Hematopoietic multipotent progenitor cell treated with erythropoietin and hydrocortisone succinate and interleukin-3 and kit ligand, for 17 days (in vitro differentiated cells): ENCODE results near the gene C10orf67.
"Not testable (repeated sequence)": the region's sequence is repeated elsewhere in the genome, so short reads cannot be mapped to it uniquely, and the experiment has no call there.

Experiments used
- DNase-seq: peaks from one replicate; pipeline ENCODE4 v3.0.0-alpha.2; 2015; ENCODE audit warnings: low spot score

Gene C10orf67

DNA sequence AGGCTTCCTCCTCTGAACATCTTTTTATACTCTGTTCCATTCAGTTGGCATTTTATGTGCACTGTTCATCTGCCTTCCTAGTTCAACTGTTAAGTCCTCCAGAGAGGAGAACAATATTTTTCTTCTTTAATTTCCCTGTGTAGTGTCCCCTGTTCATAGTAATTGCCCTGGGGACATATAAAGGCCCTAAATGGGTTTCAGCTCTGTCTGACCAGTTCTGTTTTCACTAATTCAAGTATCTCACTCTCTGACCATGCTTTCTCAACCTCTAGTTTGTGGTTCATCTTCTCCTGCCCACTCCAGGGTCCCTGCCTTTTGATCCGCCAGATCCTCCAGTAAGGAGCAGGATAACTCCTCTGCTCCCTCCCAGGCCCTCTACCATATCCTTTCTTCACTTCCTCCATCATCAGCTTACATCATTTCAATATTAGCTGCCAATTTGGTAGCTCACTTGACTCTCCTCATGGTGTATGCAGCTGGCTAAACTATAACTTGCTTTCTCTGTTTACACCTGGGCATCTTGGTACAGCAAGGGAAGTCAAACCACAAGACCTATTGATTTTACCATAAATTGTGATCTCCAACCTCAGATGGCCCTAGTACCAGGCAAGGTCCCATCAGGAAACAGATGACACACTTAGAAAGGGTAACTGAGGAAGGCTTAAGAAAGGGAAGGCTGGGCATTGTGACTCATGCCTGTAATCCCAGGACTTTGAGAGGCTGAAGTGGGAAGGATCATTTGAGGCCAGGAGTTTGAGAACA lies 17.7 kb upstream of the C10orf67 start:
- DNase-seq = no peak

DNA sequence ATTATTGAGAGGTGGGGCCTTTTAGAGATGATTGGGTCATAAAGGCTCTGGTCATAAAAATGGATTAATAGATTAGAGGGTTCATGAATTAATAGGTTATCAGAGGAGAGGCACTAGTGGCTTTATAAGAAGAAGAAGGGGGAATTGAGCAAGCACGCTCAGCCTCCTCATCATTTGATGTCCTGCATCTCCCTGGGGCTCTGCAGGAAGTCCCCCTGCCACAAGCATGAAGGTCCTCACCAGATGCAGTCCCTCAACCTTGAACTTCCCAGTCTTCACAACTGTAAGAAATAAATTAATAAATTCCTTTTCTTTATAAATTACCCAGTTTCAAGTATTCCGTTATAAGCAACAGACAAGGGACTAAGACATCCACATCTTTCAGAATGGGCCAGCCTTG lies 17.1 kb upstream of the C10orf67 start:
- DNase-seq = no peak

DNA sequence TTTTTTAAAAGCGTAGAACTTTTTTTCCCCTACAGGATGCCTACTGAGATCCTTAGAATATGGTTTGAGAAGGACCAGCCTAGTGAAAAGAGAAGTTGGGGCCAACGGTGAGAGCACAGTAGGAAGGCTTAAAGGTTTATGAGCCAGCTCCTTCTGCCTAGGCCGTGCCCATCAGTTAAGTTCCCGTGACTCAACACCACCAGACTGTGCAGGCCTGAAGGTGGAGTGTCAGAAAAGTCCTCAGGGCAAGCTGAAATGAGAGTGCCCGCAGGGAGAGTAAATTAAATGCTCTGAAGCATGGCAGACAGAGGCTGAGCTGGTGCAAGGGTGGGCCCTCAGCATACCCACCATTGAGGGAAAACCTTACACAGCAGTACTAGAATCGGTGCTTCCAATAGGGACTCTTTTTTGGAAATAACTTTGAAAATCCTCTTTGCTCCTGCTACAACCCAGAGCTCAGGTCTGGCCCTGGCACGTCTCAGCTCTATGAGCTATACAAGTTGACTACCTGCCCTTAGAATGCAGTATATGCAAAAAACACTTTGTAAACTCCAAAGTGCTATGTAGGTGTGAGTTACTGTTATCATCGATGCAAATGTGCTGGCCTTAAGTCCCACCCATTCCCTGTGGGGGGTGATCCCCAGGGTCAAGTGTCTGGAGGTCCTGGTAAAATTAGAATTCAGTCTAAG lies 15.2 kb upstream of the C10orf67 start:
- no peak for DNase-seq

DNA sequence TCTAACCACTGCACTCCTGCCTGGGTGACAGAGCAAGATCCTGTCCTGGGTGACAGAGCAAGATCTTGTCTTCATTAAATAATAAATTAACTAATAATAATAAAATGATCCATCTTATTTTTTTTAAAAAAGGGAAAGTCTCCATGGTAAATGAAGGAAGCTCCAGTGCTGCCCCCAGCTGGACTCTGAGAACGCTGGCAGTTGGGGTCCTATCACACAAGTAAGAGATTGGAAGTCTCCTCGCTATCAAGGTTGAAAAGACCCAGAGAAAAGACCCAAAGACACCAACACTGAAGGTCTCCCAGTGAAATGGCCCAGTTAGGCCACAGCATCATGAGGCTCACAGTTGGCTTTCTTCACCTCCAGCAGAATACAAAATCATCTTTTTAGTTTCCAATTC lies 13.8 kb upstream of the C10orf67 start:
- DNase-seq = no peak

DNA sequence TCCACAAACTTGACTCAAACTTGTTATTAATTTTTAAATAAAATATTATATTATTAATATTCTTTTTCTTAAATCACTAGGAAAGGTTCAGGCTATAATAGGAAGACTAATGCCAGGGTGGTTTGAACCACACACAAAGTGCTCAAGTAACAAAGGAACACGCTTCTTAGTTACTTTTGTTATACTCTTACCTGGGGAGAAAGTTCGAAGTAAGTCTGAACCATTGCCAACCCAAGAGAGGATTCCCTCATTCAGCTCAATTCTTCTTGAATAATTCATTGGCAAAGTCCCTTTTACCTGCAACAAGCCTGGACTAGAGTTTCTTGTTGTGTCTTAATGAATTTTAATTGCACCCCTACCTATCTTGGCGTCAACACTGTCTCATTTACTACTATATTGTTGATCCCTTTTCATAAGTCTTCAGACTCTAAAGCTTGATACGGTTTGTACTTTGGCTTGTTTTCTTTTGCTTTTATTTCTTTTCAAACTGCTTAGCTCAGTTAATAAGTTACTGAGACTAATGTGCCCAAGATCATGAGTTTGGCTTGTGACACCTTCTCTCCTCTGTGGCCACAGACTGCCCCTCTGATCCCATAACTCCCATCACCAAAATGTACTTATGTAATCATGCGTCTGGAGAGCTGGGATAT lies 10.2 kb upstream of the C10orf67 start:
- no peak for DNase-seq

DNA sequence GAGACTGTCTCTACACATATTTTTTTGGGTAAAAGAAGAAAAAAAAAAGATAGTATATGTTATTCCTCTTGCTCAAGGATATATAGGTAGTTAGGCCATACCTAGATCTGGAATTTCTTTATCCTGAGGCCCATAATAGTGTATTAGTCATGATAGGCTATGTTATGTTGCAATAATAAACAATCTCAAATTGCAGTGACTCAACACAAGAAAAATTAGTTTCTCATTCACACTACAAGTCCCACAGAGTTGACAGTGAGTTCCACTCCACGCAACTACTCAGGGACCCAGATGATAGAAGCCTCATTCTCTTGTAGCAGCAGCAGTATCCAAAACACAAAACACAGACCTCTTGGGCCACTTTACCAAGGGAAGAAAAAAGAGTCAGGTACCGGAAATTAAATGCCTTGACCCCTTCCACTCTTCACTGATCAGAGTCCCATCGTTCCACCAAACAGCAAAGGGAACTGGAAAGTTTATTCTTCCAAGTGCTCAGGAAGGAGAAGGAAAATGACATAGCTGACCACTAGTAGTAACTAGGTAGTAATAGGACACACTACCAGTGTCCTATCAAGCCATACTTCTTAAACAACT lies 7.4 kb upstream of the C10orf67 start:
- DNase-seq = no peak

DNA sequence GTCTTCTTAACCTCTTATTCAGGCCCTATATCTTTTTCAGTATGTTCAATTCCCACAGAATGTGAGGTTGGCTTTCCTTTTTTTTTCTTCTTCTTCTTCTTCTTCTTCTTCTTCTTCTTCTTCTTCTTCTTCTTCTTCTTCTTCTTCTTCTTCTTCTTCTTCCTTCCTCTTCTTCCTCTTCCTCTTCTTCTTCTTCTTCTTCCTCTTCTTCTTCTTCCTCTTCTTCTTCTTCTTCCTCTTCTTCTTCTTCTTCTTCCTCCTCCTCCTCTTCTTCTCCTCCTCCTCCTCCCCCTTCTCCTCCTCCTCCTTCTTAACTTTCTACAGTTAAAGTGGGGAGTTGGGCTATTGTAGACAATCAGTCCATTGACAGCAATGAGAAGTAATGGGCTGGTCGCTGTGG lies 6.1 kb upstream of the C10orf67 start:
- DNase-seq = not testable (repeated sequence)

DNA sequence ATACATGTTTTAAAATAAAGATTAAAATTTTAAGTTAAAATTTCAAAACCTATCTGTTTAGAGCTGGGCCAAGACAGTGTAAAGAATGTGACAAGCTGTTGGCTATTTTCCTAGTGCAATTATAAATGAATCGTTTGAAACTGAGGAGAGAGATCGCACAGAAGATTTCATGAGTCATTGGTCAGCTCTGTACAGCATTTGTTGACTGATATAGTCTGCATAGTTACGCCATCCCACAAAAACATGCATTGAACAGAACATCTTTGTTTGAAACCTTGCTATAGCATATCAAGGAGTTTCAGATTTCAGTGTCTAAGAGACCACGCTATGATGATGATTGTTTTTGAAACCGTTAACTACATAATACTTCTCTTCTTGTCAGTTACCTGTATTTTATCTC lies 1.3 kb upstream of the C10orf67 start:
- DNase-seq = no peak

DNA sequence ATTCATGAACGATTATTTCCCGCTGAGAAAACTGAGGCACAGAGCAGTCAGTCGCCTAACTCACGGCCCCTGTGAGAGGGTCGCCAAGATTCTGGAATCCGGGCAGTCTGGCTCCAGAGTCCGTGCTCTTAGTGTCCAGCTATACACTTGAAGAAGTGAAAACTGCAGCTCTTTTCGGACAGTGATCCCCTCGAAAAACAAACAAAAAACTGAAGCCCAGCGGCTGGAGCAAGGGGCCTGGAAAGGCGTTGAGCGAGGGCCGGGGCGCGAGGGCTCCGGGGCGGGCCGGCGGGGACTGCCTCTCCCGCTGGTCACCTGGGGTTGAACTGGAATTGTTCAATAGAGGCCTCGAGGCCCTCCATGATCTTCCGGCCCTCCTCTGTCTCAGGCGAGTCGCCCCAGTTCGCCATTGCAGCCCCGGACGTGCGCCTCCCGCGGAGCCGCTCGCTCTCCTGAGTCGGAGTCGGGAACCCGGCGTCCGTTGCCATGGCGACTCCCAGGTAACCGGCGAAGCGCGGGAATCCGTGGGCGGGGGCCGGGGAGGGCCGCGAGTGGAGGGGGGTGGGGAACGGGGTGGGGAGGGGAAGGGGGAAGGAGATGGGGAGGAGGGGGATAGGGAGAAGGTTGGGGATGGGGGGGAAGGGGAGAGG lies 881 bp downstream of the C10orf67 start:
- DNase-seq = no peak

DNA sequence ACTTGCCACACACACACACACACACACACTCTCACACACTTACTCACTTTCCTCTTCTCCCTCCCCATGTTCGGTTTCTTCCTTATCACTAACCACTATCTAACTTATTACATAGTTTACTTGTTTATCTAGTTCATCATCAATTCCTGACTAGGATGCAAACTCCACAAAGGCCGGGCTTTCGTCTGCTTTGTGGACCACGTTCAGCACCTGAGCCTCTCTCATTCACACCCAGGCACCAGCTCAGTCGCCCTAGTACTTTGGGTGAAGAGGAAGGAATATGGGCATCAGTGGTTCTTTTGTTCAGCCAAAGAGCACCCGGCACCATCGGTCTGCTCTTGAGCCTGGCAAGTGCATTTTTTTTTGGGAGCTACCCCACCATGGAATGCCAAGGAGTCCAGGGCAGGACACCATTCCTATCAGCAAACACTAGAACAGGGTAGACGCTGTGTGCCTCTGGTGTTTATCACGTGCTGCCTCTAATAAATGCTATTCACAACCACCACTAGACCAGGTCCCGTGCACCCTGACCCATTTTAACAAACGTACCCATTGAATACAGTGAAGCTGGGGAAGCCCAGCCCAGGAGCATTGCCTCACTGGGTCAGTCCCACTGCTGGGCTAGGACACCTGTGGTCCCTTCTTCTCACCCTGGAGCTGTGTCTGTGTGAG lies 2.2 kb downstream of the C10orf67 start:
- no peak for DNase-seq

DNA sequence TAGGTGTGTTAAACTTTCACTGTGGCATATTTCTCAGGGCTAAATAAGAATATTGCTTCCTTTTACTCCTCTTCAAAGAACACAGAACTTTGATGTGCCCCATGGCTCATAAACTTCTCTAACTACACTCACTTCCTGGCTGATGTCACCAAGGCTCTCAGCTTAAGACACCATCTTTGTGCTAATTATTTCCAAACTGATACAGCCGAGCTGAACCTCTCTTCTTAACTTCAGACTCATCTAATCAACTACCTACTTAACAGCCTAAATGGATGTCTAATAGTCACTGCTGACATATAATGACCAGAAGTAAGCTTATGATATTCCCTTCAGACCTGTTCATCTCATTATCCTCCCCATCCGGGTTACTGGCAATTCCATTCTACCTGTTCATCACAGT lies 3.6 kb downstream of the C10orf67 start:
- no peak for DNase-seq

DNA sequence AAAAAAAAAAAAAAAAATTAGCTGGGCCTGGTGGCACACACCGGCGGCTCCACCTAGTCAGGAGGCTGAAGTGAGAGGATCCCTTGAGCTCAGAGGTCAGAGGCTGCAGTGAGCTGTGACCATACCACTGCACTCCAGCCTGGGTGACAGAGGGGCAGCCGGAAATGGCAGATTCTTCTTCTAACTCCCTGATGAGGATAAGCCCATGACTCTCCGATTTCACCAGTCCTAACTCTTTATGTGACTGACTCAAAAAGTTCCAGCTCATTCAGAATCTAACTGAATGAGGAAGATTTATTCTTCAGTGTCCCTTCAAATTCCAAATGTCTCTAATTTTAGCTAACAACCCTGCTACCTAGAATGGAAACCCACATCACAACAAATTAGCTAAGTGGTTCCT lies 4.2 kb downstream of the C10orf67 start:
- no peak for DNase-seq

DNA sequence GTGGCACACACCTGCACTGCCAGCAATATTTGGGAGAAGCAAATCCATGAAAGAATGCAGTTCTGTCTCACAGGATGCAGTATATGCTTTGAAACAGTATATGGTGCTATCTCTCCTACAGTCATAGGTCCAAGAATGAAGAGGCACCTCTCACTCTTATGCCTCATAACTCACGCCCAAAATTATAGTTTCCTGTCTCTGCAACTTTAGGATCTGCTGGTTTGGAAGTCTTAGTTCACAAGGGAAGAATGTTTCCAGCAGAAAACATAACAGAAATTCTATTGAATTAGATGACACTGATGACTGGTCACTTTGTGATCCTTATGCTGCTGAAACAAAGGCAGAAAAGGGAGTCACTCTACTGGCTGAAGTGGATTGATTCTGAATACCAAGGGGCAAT lies 5.7 kb downstream of the C10orf67 start:
- DNase-seq = no peak

DNA sequence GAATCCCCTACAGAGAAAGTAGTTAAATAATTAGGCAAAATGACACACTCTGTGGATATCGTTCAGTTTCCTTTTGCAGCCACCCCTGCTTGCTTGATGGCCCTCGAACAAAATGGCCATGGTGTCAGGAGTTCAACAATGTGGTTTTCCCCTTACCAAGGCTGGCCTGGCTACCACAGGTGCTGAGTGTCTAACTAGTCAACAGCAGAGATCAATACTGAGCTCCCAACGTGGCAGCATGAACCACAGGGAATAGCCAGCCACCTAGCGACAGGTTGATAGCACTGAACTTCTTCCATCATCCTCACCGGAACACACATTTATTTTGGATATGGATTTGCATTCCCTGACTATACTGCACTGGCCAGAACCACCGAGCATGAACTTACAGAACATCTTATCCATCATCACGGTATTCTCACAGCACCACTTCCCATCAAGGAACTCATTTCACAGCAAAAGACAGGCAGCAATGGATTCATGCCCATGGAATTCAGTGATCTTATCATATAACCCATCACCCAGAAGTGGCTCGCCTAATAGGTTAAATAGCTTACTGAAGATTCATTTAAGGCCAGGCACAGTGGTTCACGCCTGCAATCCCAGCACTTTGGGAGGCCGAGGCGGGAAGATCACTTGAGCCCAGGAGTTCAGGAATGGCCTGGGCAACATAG lies 6.3 kb downstream of the C10orf67 start:
- DNase-seq = no peak

DNA sequence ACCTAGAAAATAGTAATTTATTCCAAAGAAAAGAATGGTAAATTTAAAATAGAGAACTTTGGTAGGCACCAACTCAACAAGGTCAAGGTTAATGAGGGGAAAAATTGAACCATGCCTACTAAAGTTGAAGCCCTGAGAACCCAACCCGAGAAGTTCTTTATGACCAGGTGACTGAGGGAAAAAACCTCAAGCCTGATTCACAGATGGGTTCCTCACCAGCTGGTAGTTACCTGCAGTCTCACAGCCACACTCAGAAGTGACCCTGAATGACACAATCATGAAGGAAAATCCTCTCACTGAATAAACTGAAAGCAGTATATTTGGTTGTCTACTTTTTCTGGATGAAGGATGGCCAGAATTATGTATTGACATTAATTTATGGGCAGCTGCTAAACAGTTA lies 7.0 kb downstream of the C10orf67 start:
- no peak for DNase-seq

DNA sequence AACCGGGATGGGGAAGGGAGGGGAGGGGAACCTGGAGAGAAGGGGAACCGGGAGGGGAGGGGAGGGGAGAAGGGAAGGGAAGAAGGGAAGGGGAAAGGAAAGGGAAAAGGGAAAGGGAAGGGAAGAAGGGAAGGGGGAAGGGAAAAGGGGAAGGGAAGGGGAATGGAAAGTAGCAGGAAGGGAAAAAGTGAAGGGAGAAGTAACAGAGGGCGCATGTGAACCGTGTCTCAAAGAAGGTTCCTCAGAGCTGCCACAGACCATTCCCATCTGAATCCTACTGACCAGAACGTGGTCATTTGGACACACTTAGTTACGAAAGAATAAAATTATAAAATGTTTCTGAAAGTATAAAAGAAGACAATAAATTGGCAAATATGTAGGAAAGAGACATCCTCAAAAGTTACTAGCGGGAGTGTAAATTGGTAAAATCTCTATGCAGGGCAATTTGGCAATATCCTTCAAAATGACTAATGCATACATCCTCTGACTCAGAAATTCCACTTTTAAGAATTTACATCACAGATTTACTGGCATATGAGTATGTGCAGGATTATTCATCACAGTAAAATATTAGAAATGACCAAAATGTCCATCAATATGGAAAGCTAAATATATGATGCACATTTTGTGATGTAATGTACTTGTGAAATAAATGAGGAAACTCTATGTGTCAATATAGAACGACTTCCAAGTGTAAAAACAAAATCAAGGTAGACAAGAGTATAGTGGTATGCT lies 12.9 kb downstream of the C10orf67 start:
- DNase-seq = no peak

DNA sequence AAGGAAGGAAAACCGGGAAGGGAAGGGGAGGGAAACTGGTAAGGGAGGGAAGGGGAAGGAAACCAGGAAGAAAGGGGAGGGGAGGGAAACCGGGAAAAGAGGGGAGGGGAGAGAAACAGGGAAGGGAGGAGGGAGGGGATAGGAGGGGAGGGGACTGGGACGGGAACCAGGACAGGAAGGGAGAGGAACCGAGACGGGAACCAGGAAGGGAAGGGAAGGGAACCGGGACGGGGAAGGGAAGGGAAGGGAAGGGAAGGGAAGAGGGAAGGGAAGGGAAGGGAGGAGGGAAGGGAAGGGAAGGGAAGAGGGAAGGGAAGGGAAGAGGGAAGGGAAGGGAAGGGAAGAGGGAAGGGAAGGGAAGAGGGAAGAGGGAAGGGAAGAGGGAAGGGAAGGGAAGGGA lies 13.6 kb downstream of the C10orf67 start:
- DNase-seq = no peak

DNA sequence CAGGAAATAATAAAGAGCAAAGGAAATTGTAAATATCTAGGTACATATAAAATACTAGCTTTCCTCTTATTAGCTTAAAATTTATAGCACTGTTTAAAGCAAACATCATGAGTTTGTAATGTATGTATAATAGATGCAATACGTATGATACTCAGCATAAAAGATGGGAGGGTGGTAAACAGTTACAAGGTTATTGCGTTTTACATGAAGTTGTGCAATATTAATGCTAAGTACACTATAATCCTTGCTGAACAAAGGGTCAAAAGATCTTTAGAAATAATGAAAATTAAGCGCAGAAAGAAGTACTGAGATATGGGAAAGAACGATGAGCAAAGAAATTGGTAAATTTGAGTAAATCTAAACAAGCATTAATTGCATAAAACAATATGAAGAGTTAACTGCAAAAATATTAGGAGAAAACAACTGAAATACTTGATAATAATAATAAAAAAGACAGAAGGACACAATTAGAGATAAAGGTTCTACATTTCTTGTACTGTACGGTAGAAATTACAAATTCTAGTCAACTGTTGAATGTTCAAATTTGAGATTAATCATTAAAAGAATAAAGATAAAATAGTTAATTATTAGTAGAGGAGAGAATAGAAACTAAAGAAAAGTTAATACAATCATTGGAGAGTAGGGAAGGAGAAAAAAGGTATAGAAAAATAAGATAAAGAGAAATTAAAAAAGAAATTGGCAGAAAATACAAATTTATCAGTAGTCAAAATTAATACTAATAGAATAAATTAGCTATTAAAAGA lies 17.9 kb downstream of the C10orf67 start:
- DNase-seq = no peak

DNA sequence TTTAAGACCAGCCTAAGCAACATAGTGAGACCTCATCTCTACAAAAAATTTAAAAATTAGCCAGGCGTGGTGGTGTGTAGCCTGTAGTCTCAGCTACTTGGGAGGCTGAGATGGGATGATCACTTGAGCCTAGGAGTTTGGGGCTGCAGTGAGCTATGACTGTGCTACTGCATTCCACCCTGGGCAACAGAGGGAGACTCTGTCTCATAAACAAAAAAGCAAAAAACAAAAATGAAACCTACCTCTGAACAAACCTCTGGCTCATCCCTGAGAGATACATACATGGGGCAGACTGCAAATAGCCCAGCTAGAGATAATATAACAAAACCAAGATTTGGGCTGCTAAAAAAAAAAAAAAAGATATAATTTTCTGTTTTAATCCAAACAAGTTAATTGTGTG lies 19.5 kb downstream of the C10orf67 start:
- DNase-seq = no peak

DNA sequence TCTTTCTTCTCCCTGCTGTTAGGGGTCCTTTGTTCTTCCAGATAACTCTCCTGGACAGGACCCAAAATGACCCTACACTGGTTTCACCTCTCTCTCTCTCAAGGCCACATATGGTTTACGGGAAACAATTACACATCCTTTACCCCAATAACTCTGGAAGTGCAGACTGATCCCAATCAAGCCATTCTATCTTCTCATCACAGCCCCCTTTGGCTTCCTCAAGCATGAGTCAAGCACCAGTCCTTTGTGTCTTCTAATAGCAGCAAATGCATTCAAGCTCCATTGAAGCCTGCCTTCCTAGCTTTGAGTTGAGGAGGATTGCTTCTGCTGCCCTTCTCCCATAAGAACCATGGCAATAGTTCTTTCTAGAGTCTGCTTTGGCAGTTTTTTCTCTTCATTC lies 20.2 kb downstream of the C10orf67 start:
- no peak for DNase-seq
